HG02642 (cell line): Measurements from ENCODE around the gene CEACAM4.
"Not testable (repeated sequence)": the region's sequence is repeated elsewhere in the genome, so short reads cannot be mapped to it uniquely, and the experiment has no call there.

Experiments
- ATAC-seq: cut with Tn5 transposase; IDR thresholded peaks from one replicate; pipeline ENCODE4 v1.9.1; 2021; ENCODE audit warnings: mild to moderate bottlenecking; ENCODE audit not compliant: unreplicated experiment, poor library complexity

The CEACAM4 gene

GRCh38 chr19:41587101-41587837 is 39.6 kb downstream of the CEACAM4 start:
- no peak for ATAC-seq

GRCh38 chr19:41586064-41586463 is 40.8 kb downstream of the CEACAM4 start:
- ATAC-seq, result no peak

- no peak for ATAC-seq
These were observed 41.9 kb downstream of the CEACAM4 start for GRCh38 chr19:41584931-41585330.

- no peak for ATAC-seq
These were observed 42.5 kb downstream of the CEACAM4 start for GRCh38 chr19:41584260-41584810.

GRCh38 chr19:41582577-41583182 is 44.2 kb downstream of the CEACAM4 start:
- ATAC-seq, result not testable (repeated sequence)

GRCh38 chr19:41581068-41581467 is 45.8 kb downstream of the CEACAM4 start:
- not testable (repeated sequence) for ATAC-seq

GRCh38 chr19:41578886-41579285 is 48.0 kb downstream of the CEACAM4 start:
- no peak for ATAC-seq

- no peak for ATAC-seq
These were observed 49.0 kb downstream of the CEACAM4 start for GRCh38 chr19:41577833-41578232.

- ATAC-seq, result no peak
These were observed 49.6 kb downstream of the CEACAM4 start for GRCh38 chr19:41577144-41577830.

GRCh38 chr19:41575998-41576397 is 50.9 kb downstream of the CEACAM4 start, which contains the start of gene CEACAM21:
Gene CEACAM21 (plus strand): TSS chr19:41576166. CDS start chr19:41576275, 109 bp downstream.
- ATAC-seq, result peak; percentile 78

- no peak for ATAC-seq
These were observed 56.2 kb downstream of the CEACAM4 start for GRCh38 chr19:41570639-41571112.

- ATAC-seq, result no peak
These were observed 56.7 kb downstream of the CEACAM4 start for GRCh38 chr19:41570179-41570578.

GRCh38 chr19:41569481-41570150 is 57.3 kb downstream of the CEACAM4 start:
- no peak for ATAC-seq
